Ovary (tissue), 3 donors: ENCODE measurements around the gene DPP7.

ENCODE experiments used
- POLR2A ChIP-seq: fragments of 450-650 bp; IDR thresholded peaks from one replicate; pipeline ENCODE4 v1.6.1; 2017; ENCODE audit warnings: antibody characterized with exemption, mild to moderate bottlenecking, moderate library complexity
- TF ChIP-seq, protein P1 (sequence below), 3 donors: fragments of 450-650 bp in 2 of 3; fragments of 200-600 bp in 1 of 3; IDR thresholded peaks; one replicate each; pipeline versions ENCODE4 v1.5.1 to v1.8.0; 2016 to 2022; ENCODE audit warnings: antibody characterized with exemption in 3 of 3, mild to moderate bottlenecking in 1 of 3
- donor health status: DM: no; HTN: no; CAD: no.

DNA sequence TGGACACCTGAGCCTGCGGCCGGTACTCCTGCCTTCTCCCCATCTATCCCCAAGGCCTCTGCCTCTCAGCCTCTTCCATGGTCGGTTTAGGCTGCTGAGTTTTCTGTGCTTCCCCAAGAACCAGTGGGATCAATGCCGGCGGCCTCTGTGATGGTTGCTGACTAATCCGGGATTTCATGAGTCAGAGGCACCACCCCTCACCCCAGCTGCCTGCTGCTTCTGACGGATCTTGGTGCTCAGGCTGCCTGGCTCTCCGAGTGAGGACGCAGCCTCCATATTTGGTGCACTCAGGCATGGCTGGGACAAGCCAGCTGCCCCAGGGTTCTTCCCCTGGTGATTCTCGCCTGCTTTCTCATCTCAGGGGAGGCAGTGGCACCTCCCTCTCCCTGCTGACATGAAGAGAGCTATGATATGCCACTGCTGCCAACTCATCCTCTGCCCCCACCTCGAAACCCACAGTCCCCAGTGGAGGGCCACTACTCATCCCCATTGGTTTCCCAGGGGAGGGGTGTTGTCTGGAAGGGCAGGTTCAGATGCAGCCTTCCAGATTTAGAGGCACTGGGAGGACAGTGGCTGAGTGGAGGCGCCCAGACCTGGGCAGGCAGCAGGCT lies 31.0 kb downstream of the DPP7 start:
- TF ChIP-seq, protein P1, sequence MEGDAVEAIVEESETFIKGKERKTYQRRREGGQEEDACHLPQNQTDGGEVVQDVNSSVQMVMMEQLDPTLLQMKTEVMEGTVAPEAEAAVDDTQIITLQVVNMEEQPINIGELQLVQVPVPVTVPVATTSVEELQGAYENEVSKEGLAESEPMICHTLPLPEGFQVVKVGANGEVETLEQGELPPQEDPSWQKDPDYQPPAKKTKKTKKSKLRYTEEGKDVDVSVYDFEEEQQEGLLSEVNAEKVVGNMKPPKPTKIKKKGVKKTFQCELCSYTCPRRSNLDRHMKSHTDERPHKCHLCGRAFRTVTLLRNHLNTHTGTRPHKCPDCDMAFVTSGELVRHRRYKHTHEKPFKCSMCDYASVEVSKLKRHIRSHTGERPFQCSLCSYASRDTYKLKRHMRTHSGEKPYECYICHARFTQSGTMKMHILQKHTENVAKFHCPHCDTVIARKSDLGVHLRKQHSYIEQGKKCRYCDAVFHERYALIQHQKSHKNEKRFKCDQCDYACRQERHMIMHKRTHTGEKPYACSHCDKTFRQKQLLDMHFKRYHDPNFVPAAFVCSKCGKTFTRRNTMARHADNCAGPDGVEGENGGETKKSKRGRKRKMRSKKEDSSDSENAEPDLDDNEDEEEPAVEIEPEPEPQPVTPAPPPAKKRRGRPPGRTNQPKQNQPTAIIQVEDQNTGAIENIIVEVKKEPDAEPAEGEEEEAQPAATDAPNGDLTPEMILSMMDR (IDR thresholded peaks at IDR 0.05) = no peak
- no peak for TF ChIP-seq POLR2A
